ENCODE measurements around the gene SMARCAD1.
"Not testable (repeated sequence)": the region's sequence is repeated elsewhere in the genome, so short reads cannot be mapped to it uniquely, and the experiment has no call there.

- not testable (repeated sequence) for TF ChIP-seq CTCF, POLR2A (IDR thresholded peaks at IDR 0.05)
Measured at GRCh38 chr4:94293981-94294380, 86.3 kb downstream of the SMARCAD1 start.

Measured in transverse colon (tissue), 3 donors.